H1 (cell line): ENCODE data around the gene FCRL5. TPM values are rescaled to one million over a fixed set of nuclear protein-coding genes. Genes with fewer than 3 reads are reported as not detected.

Experiments
- polyA plus RNA-seq, 7 experiments: library from polyadenylated mRNA; depleted of rRNA in 3 of 7; stranded (reverse) in 5 of 7; unstranded in 2 of 7; fragments of >200 nt in 5 of 7; fragments of 200-250 nt in 2 of 7; gene quantifications; 1 replicate in 5 of 7; 2 replicates in 1 of 7; 4 replicates in 1 of 7; pipeline versions ENCODE4 v1.2.1 to v1.2.3, GENCODE V29; 2011 to 2013; ENCODE audit warnings: missing spikeins in 2 of 7, mixed read lengths in 2 of 7
- total RNA-seq: library from RNA; stranded (reverse); fragmentation: NEBNext Ultra II Directional; extraction: Animal tissue kit (Norgen Biotek cat#: 25700); gene quantifications from 2 replicates; pipeline ENCODE4 v1.2.1, GENCODE V29; 2021

FCRL5 gene
- total and polyA plus RNA-seq, 2 of the 8 experiments (the other 6 are each of a cell fraction or from before 2014, with no cell fraction given) = 1.0 to 2.6 TPM

Other genes starting within 250 kb of the FCRL5 start
- gene FCRL4, start 45.6 kb upstream of the FCRL5 start, total RNA-seq = not detected in 2 replicates
- not detected in 2 replicates for gene FCRL4, start 45.6 kb upstream of the FCRL5 start, polyA plus RNA-seq (2011; rRNA removed)
- not detected in 2 replicates for gene FCRL3, start 148.3 kb upstream of the FCRL5 start, total RNA-seq
- gene FCRL3, start 148.3 kb upstream of the FCRL5 start, polyA plus RNA-seq (2011; rRNA removed) = not detected in 2 replicates
- not detected in 2 replicates for gene FCRL2, start 224.6 kb upstream of the FCRL5 start, total RNA-seq
- gene FCRL2, start 224.6 kb upstream of the FCRL5 start, polyA plus RNA-seq (2011; rRNA removed) = not detected in 2 replicates